AG04450 (cell line): ENCODE data around the gene DEDD2. TPM values are rescaled to one million over a fixed set of nuclear protein-coding genes. Genes with fewer than 3 reads are reported as not detected.
A peak's percentile ranks its signal among the peaks of the same experiment; 100 is the strongest.

Experiments used
- CTCF ChIA-PET: fragments of 300-600, 350-600 bp; formaldehyde crosslinking; extraction: SDS; loops from one replicate; lab custom pipeline; 2022; ENCODE audit warnings: antibody characterized with exemption, inconsistent platforms; lab: Charles Lee
- POLR2A ChIA-PET: fragments of 350-600 bp; formaldehyde crosslinking; extraction: SDS; loops from one replicate; lab custom pipeline; 2021; ENCODE audit warnings: antibody characterized with exemption, inconsistent platforms; lab: Yijun Ruan, JAX
- DNase-seq: peaks from one replicate; pipeline ENCODE4 v3.0.0-alpha.2; 2011; ENCODE audit warnings: low read depth, low spot score
- H3K27ac ChIP-seq: one replicate; pipeline ENCODE4 v1.5.1; 2012; ENCODE audit warnings: low read depth, low read length, control low read depth
- H3K27me3 ChIP-seq: one replicate; pipeline ENCODE4 v1.6.0; 2012; ENCODE audit warnings: low read length; ENCODE audit not compliant: control insufficient read depth, insufficient read depth
- H3K4me3 ChIP-seq: 2 replicates; pipeline ENCODE4 v1.5.1; 2011; ENCODE audit warnings: mild to moderate bottlenecking, low read depth, low read length, control low read depth
- H3K9me3 ChIP-seq: 2 replicates; pipeline ENCODE4 v1.5.1; 2012; ENCODE audit warnings: low read length; ENCODE audit not compliant: control insufficient read depth, insufficient read depth
- polyA plus RNA-seq: library from polyadenylated mRNA; depleted of rRNA; stranded (reverse); fragments of >200 nt; gene quantifications from 2 replicates; pipeline ENCODE4 v1.2.3, GENCODE V29; 2011
- TF ChIP-seq, protein P1 (sequence below): IDR thresholded peaks from 2 replicates; pipeline ENCODE4 v1.5.1; 2011; ENCODE audit warnings: low read depth, low read length, control low read depth, inconsistent platforms

Gene DEDD2
- polyA plus RNA-seq, 1 experiment, result 11.8 TPM

DNA sequence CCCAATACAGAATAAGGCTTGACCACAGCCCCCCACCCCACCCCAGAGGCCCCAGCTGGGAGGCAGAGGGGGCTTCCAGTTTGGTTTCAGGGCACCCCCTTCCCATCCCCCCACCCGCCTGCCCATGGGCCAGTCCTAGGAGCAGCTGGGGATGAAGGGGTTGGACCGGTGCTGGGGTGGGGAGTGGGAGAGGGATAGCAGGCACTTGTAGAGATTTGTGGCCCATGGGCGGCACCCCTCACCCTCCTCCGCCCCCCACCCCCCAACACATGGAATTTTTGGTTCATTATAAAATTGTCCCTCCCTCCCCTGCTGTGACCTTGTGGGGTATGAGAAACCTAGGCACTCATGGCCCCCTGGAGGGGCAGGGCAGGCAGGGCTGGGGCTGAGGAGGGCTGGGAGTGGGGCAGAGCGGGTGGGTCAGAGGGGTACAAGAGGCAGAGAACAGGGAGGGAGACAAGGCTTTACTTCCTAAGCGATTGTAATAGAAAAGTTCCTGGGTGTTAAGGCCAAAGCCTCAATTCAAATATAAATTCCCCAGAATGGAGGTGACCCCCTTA is 30.2 kb upstream of the DEDD2 start:
- CTCF ChIA-PET, result interaction anchor here (1.3 to 8.4 kb wide), 5 partner anchors 31 to 193 kb away, joined by 4 to 118 read pairs (median 15); no protein-coding TSS in a partner anchor
- no peak overlapping the region for H3K4me3 ChIP-seq
- DNase-seq, result no peak
- H3K9me3 ChIP-seq, result no peaks in the 10 kb centered on the region
- H3K27me3 ChIP-seq, result no peaks in the 10 kb centered on the region
- POLR2A ChIA-PET, result interaction anchor here (0.9 to 2.3 kb wide), 4 partner anchors 22 to 55 kb away, joined by 3 to 10 read pairs (median 4); partner anchors contain the start of genes CIC and PAFAH1B3
- TF ChIP-seq, protein P1, sequence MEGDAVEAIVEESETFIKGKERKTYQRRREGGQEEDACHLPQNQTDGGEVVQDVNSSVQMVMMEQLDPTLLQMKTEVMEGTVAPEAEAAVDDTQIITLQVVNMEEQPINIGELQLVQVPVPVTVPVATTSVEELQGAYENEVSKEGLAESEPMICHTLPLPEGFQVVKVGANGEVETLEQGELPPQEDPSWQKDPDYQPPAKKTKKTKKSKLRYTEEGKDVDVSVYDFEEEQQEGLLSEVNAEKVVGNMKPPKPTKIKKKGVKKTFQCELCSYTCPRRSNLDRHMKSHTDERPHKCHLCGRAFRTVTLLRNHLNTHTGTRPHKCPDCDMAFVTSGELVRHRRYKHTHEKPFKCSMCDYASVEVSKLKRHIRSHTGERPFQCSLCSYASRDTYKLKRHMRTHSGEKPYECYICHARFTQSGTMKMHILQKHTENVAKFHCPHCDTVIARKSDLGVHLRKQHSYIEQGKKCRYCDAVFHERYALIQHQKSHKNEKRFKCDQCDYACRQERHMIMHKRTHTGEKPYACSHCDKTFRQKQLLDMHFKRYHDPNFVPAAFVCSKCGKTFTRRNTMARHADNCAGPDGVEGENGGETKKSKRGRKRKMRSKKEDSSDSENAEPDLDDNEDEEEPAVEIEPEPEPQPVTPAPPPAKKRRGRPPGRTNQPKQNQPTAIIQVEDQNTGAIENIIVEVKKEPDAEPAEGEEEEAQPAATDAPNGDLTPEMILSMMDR, result no peak
- peak overlapping the region; percentile 77 for H3K27ac ChIP-seq

DNA sequence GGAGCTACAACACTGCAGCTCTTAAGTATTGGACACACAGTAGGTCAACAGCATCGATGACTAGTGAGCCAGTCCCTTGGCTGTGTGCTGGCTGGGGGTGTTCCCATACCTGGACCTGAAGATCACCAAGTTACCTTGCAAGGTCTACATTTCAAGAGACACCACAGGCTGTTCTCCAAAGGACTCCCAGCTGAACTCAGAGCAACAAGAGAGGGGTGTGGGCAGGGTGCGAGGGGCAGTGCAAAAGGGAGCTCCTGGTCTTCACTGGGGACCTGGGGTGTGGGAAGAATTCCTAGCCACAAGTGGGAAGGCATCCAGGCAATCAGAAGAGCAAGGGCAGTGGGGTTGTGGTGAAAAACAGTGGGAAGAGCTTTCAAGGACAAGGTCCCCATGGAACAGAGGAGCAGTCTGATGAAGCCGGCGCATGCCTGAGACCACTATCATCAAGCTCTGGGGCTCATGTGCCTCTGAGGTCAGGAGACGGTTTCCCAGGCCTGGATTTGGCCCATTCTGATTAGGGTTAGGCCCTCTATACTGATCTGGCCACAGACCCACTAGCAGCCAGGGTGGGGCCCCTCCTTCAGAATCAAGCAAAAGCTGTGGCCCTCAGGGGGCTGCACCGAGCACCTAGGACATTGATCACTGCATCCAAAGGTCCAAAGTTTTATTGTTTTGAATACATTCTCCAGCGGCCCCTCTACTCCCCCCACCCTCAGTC is 29.6 kb upstream of the DEDD2 start:
- no peak overlapping the region for H3K4me3 ChIP-seq
- CTCF ChIA-PET, result interaction anchor here (0.7 to 8.4 kb wide), 11 partner anchors 27 to 193 kb away, joined by 3 to 118 read pairs (median 4); no protein-coding TSS in a partner anchor
- no peaks in the 10 kb centered on the region for H3K9me3 ChIP-seq
- peak overlapping the region; percentile 77 for H3K27ac ChIP-seq
- no peaks in the 10 kb centered on the region for H3K27me3 ChIP-seq
- POLR2A ChIA-PET, result interaction anchor here (0.6 to 2.3 kb wide), 8 partner anchors 9 to 100 kb away, joined by 3 to 10 read pairs (median 4); partner anchors contain the start of genes CIC and PAFAH1B3
- DNase-seq, result no peak
- TF ChIP-seq, protein P1, result no peak

DNA sequence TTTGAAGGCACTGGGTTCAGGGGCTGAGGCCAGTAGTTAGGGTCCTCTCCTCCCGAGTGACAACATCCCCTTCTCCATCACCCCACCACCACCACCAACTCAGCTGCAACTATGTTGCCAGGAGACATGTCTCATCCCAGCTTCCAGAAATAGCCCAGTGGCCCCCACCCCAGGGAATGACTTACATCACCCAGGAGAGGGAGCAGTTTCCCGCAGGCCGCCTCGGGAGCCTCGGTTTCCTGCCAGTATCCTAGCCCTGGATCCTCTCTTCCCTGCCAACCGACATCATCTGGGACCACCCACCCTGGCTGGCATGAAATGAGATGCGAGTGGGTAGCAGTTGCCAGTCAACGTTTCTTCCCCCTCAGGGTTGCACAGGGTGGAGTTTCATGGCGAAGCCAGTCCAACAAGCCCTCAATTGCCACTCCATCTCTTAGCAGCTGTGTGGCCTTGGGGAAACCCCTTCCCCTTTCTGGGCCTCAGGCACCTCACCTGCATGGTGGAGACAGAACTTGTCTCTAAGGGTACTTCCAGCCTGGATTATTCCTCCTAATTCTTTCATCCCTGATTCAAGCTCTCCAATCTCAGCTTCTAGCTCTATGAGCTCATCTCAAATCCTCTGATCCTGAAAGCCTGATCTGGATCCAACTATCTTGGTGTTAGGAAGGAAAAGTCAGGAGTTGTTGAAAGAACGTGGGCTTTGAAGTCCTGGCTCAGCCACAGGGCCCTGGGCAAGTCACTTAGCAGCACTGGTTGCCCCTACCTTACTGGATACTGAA is 28.9 kb upstream of the DEDD2 start:
- Histone ChIP-seq H3K9me3 (no peaks in the 10 kb centered on the region), H3K27ac (peak overlapping the region; percentile 77), H3K4me3 (no peak overlapping the region), H3K27me3 (no peaks in the 10 kb centered on the region)
- POLR2A ChIA-PET, result interaction anchor here (0.6 to 2.3 kb wide), 9 partner anchors 10 to 101 kb away, joined by 3 to 10 read pairs (median 4); partner anchors contain the start of genes CIC and PAFAH1B3
- TF ChIP-seq, protein P1, result peak; percentile 80
- DNase-seq, result peak; percentile 59
- CTCF ChIA-PET, result interaction anchor here (0.5 to 8.4 kb wide), 19 partner anchors 26 to 194 kb away, joined by 3 to 118 read pairs (median 4); partner anchors contain the start of gene ZNF526

DNA sequence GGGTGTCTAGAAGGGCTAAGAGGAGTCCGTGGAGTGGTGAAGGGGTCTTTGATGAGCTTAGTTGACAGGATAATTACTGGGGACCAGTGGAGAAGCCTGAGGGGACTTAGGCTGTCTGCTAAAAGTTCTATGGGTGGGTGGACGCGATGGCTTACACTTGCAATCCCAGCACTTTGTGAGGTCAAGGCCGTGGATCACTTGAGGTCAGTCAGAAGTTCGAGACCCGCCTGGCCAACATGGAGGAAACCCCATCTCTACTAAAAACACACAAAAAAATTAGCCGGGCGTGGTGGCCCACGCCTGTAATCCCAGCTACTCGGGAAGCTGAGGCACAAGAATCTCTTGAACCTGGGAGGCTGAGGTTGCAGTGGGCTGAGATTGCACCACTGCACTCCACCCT is 27.8 kb upstream of the DEDD2 start:
- Histone ChIP-seq H3K4me3 (no peak overlapping the region; the same call in 1 of the 2 replicates), H3K27ac (peak overlapping the region; percentile 65), H3K27me3 (no peaks in the 10 kb centered on the region), H3K9me3 (no peaks in the 10 kb centered on the region)
- DNase-seq, result no peak
- TF ChIP-seq, protein P1, result no peak
- POLR2A ChIA-PET, result interaction anchor here (0.5 to 1.0 kb wide), 2 partner anchors 11 to 35 kb away, joined by 3 to 11 read pairs; no protein-coding TSS in a partner anchor
- CTCF ChIA-PET, result interaction anchor here (0.5 to 8.4 kb wide), 12 partner anchors 12 to 193 kb away, joined by 3 to 118 read pairs (median 4); no protein-coding TSS in a partner anchor
